Activated CD4-positive, alpha-beta T cell treated with anti-CD3 and anti-CD28 coated beads, Interleukin-2, amount 50 U/mL, for 24 hours (primary cell): ENCODE data around the gene LPP.

ENCODE experiments used
- DNase-seq, 2 donors: peaks; one replicate each; pipeline ENCODE4 v3.0.0-alpha.2; 2020; ENCODE audit warnings: low read depth in 1 of 2, low spot score in 1 of 2

The LPP gene

DNA sequence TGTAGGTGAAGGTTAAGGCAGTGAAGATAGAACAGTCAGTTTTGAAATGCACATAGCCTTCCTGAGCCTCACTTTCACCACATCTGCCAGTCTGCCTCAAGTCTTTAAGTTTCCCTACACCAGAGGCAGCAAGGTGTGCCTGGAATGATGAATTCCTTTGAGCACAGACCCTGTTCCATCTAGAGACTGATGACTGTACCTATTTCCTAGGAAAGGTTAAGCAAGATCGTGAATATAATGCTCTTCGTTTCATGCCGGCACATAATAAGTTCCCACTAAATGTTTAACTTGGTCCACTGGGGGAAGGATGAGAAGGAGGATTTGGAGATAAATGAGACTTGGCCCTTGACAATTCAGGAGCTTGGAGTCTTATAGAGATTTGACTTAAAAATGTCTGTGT, 141.9 kb downstream of the LPP start:
- DNase-seq: no peak

DNA sequence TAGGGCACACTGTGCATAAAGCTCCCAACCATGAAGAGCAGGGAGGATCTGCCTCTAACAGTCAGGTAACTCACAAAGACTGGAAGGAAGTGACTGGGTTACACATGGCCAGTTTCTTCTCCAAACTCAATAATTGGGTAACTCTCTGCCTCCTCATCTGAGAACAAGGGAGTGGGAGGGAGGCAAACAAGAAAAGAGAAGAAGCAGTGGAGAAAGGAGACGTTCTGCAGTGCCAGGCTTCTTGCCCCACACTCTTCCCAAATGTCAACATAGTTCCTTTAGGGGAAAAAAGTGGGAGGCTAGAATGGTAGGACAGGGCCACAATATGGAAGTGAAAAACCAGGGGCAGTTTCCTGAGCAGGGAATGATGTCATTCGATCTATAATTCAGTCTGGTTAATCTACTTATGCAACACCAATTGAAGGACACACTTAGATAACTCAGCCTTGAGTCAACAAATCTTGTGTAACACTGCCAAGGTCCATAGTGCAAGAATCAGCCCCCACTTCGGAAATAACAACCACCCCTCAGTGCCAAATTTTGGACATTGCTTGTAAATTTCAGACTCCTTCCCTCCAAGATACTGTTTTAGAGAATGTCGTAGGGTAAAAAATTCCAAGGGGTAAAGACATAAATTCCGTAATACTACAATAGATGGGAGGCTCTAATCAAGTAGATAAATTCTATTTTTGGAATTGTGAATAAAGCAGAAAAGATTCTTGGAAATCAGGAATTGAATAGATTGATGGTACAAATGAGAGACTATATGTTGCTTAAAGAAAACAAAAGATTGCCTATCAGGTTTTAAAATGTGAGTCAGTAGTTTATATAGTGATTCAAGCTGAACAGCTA, 143.0 kb downstream of the LPP start:
- no peak for DNase-seq

DNA sequence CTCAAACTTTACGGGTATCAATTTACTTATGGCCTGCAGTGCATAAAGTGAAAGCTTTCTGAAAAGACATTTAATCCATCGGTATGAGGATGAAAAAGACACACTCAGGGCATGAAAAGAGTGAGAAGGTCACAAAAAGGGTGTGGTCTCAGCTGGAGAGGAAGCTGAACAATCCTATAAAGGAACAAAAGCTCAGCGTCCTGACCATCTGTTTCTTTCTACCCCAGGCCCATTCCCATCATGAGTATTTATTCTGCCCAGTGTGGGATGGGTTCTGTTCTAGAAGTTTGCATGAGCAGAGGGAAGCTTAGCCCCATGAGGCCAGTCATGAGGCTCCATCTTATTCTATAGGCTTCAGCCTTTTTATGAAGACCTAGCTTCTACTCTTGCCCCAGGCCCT, 144.6 kb downstream of the LPP start:
- no peak for DNase-seq

DNA sequence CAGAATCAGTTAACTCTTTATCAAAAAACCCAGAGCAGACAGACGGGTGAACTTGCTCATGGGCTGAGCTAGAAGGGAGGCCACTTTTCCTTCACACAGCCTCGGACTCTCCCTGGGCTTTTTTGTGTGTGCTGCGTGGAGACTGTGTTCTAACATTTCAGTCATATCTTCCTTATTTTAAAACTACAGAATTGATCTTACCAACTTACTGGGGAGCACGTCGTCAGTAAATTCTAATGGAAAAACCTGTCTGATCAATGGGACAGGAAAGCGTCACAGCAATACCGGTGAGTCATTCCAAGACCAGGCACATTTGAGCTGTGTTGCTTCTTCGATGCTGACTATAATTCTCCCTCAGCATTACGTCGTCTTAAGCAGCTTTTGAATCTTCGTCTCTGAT, 145.1 kb downstream of the LPP start:
- peak in 1 of 2 donors; percentile 26 for DNase-seq

DNA sequence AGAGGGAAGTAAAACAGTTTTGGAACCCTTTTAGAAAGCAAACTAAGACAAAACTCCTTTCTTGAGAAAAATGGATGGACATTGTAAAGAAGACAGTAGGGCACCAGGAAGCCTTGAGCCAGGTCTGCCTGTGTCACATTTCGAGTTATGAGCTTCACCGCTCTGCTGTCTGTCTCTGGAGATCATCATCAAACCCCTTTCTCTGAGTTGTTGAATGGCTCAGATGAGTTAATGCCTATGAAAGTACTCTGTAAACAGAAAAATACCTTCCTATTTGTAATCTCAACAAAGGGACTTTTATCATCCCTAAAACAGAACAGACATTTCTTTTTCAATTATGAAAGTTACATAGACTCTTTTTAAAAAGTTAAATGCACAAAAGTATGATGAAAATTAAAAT, 145.8 kb downstream of the LPP start:
- no peak for DNase-seq

DNA sequence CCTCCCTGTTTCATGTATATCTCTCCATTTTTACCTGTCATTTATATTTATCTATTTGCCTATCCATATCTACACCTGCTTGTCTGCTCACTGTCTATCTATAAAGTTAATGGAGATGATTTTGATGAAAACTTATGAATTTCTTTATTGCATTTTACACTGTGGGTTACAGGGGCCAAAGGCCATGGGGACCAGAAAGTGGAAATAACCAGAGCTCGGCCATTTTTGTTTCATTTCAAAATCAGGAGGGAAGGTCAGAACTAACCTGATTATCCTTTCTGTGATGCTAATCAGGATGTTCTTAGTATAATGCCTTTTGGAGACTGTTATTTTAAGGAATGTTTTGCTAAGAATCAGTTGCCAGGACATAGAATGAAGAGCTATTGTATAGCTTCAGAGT, 147.2 kb downstream of the LPP start:
- no peak for DNase-seq

DNA sequence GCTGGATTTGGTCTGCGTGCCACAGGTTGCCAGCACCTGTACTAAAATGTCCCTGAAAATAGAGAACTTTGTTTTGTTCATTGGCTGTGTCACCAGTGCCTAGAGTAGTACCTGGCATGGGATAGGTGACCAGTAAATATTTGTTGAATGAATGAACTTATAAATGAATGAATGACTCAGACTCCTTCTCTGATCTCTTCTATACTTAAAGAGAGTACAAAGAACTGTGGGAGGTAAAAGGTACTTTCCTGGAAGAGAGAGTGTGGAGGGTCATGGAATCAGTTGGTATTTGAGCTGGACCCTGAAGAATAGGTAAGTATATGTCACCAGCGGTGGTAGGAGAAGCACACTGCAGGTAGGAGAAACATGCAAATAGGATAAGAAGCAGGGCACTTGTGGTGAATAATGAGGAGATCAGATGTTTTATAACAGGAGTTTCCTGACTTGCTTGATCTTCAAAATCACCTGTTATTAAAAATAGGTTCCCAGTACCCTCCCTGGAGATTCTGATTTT, 149.4 kb downstream of the LPP start:
- DNase-seq: no peak

DNA sequence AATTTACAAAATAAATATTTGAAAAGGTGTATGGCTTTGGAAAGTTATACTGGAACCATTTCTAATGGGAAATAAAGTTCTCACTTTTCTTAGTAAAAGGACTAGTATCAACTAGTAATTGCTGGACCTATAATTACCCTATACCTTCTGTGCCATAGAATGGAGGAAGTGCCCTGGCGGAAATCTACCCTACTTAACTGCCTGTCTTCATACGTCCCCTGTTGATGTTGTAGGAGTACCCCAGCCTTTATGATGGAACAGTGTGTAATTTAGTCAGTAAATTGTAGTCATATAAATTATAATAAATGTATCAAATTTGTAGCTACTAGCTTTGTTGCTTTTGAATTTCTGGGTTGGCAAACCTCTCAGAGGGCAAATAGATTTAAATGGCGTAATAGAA, 149.9 kb downstream of the LPP start:
- DNase-seq: no peak

DNA sequence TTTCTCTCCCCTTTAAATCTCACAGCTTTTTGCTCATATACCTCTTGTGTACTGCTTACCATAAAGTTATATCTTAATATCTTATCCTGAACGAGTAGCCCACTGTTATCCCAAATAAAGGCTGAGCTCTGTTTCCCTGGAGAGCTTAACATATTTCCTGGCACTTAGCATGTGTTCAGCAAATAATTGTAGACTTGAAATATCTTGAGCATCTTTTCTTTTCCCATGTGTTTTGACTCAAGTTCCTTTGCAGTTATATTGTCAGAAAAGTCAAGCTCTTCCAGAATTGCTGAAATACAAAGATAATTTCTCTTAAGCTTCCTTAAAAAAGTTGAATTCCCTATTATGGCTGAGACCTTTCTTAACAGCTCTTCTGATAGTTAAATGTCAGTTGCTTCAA, 150.5 kb downstream of the LPP start:
- DNase-seq: no peak

DNA sequence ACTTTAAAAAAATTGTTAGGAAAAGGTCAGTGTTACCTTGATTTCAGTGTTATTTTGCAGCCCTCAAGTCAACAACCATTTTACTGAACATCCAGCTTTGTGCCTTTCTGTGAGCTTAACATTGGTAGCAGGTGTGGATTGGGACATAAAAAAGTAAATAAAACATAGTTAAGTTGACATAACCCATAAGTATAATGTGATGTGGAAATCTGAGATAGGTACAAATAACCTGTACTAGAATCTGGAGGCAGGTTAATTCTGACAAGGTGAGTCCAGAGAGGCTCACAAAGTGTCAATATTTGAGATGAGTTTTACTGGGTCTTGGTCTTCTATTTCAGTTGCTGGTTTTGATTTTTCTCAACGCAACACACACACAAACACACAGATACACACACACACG, 151.3 kb downstream of the LPP start:
- DNase-seq: no peak

DNA sequence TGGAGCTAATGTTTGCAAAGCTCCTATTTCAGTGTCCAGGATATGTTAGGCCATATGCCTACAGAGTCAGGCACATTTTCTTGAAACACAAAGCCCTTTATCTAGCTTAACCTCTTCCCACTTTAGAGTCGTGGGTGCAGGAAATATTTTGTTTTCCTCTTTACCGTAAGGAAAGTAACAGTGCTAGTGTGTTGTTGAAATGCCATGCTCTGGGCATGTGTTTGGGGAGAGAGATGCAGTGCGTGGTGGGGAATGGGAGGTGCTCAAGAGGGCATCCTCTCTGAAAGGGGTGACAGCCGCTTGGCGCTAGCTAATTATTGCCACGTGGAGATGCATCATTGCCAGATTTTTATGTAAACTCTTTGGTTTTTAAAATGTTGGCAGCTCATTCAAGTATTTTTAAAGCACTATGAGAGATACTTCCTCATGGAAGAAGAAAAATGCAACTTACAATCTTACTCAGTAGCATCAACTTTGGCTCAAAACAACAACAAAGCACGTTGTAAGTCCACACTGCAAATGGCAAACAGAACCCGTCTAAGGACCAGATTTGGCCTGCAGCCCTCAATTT, 152.6 kb downstream of the LPP start:
- DNase-seq: no peak

DNA sequence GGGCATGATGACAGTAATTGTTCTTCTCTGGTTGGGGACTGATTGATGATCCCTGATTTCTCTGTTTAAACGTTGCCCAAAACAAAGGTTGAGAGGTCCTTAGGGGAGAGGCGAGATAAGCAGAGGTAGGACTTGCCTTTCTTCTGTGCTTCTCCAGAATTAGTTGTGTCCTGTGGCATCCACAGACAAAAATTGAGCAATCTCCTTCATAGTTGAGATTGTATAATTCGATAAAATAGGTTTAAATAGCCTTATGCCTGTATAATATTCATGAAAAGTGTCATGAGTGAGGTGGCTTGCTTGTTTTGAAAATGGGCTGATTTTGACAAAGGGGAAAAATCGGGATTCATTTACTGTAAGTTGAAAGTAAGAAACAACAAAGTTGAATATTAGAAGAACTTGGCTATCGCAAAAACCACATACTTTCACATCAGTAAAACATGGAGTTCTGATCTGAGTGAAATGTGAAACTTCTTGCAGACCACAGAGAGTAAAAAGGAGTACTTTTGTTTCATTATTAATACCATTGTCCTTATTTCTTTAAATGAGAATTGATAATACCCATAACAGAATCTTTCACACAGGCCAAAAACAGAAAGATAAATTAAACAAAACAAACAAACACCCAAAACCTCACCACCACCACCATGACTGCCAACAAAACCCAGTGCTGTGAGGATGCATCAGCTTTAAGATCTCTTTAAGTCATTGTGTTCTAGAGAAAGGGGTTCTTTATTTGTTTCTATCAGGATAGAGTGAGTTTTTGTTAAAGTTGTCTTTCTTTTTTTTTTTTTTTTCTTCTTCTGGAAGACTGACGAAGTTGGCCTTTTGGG, 155.7 kb downstream of the LPP start:
- no peak for DNase-seq

DNA sequence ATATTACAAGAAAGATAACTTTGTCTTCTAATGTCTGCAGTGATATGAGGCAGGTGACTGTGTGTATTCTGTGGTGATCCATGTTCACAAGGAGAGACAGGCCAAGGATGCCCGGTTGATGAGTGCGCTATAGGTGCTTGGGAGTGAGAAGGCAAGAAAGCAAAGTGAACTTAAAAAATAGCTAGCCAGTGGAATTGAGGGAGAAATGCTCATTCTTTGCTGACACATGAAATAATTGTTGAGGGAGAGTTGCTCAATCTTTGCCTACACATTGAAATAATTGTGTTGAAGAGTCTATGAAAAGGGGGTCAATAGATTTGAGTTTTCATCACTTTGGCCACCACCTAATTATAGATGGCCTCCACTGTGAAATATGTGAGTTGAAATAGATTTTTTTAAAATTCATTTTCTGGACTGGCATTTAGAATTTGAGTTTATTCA, 156.3 kb downstream of the LPP start:
- no peak for DNase-seq

DNA sequence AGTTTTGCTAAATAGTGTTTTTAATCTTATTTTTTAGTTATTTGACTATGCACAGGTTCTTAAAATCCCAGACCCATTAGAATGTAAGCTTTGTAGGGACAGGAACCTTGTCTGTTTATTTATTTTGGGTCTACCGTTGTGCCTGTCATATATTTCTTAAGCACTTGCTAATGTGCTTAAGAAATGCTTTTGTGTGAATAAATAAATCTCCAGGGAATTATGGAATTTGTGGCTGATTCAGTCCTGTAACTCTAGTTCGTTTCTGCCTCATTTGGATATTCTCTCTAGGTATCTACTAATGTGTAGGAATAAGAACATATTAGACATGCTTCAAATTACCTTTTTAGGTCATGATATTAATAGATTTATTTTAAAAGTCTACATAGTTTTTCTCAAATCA, 161.6 kb downstream of the LPP start:
- no peak for DNase-seq

DNA sequence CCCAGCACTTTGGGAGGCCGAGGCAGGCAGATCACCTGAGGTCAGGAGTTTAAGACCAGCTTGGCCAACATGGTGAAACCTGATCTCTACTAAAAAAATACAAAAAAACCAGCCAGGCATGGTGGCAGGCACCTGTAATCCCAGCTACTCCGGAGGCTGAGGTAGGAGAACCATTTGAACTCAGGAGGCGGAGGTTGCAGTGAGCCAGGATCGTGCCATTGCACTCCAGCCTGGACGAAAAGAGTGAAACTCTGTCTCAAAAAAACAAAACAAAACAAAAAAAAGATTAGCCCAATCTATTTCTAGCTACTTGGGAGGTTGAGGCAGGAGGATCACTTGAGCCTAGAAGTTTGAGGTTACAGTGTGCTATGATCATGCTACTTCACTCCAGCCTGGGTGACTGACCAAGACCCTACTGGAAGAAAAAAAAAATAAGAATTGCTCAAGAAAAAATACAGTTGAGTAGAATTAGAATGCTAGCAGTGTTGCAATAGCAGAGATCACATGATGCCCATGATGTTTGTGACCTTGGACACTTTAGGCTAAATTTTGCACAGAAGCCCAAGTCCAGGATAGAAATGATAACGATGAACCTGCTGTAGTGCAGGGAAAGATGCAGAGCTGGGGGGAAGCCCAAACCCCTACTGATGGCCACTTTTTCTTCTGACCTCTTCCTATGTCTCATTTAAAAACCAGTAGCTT, 162.2 kb downstream of the LPP start:
- DNase-seq: no peak

DNA sequence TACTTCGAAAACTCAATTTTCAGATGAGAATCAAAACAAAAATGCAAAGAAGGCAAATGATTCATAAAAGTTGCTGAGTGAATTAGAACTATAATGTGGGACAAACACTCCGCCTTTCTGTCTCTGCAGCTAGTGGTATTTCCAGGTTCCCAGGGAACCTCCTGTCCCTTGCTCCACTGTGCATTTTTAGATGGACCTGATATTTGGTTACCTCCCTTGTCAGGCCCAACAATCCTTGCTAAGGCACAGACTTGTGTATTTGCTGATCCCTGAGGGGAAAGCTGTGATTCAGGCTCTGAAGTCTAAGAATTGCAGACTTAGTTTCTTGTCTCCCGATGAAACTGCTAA, 162.7 kb downstream of the LPP start:
- DNase-seq: no peak

DNA sequence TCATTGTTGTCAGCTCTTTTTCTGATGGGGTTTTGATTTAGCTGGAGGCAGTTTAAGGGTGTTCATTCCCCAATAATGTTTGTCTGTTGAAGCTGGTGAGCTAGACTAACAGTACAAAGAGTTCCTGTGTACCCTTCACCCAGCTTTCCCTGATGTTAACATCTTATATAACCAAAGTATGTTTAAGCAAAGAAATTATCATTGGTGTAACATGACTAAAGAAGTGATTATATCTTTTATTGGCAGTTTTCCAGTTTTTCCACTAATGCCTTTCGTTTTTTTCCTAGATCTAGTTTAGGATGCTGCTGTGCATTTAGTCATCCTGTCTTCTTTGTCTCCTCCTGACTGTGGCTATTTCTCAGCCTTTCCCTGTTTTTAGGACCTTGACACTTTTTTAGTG, 165.6 kb downstream of the LPP start:
- DNase-seq: no peak

DNA sequence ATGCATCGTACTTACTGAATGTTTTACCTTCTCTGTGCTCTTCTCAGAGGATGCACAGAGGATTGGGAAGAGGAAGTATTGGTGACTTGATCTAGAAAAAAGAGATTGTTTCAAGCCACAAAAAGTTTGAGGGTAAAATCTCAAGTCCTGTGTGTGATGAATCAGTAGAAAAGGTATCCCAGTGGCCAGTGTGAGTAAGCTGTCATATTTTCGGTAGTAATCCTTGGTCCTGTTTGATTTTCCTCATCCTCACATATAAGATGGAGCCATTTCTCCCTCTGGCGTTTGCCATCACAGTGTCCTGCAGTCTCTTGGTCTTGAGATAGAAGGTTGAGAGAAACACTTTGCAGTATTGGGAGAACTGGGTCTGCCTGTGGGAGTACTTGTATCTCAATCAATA, 166.8 kb downstream of the LPP start:
- DNase-seq: no peak

DNA sequence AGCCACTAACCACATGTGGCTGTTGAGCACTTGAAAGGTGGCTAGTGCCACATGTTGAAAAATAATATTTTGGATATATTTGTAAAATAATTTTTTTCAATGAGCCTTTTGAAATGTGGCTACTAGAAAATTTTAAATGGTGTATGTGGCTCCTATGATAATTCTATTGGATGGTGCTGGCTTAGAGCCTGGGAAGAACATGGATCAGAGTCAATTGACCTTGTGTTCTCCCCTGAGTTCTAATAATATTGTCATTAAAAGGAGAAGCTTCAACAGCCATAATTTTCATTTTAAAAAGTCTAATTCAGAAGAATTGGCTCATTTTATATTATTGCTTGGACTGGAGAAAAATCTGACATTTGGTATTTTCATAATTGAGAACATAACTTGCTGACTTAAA, 167.3 kb downstream of the LPP start:
- no peak for DNase-seq

DNA sequence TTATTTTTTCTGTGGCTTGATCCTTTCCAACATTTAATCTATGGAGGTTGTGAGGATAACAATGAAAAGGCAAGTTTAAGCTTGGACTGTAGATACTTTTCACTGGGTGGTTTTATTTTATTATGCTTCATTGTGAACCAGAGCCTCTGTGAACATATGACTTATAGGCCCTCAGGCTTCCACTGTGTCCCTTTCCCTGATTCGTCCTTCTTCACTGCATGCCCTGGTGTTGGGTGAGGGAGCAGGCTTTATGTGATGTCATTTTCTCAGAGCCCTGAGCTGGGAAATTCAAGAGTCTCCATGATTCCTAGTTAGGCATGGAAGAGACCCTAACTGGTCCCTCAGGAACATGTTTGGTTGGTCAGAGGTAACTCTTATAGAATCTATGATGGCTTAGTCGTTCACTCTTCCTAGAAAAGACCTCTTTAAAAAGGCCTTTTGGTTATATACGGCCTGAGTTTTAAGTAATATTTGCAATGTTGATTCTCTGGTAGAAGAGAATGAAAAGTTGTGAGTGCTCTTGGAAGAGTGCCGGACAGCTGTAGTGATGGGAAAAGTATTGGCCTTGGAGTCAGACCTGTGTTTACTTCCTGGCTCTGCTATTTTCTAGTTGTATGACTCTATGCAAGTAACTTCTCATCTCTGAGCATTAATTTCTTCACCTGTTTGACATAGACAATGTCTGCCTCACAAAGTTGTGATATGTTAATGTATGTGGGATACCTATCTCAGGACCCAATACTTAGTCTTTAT, 168.4 kb downstream of the LPP start:
- no peak for DNase-seq
